GM12878 (cell line): ENCODE measurements around the gene DENND1B. TPM values are rescaled to one million over a fixed set of nuclear protein-coding genes. Genes with fewer than 3 reads are reported as not detected.

Experiments used
- ATAC-seq: fragments of 200-7000 bp; cut with Tn5 transposase; 3 replicates; pipeline ENCODE4 v1.9.1; 2020; ENCODE audit warnings: mild to moderate bottlenecking, moderate library complexity
- BruUV-seq: library from RNA; stranded (reverse); fragments of 400-500 nt; replicated peaks from 2 replicates; lab custom pipeline; 2021; lab: Mats Ljungman, UMichigan
- CTCF ChIA-PET: fragments of 300-600 bp; sonication (Branson Sonifier 250); formaldehyde crosslinking; extraction: SDS; loops from one replicate; lab custom pipeline; 2021; ENCODE audit warnings: inconsistent platforms; lab: Yijun Ruan, JAX
- POLR2A ChIA-PET: fragments of 350-600 bp; formaldehyde crosslinking; extraction: SDS; loops from one replicate; lab custom pipeline; 2021; ENCODE audit warnings: inconsistent platforms; lab: Charles Lee
- RAD21 ChIA-PET: fragments of 300-600 bp; sonication (Branson Sonifier 250); formaldehyde crosslinking; loops from one replicate; lab custom pipeline; 2023; ENCODE audit warnings: antibody characterized with exemption; ENCODE audit not compliant: unreplicated experiment; lab: Charles Lee
- SMC1A ChIA-PET: fragments of 300-600 bp; sonication (Branson Sonifier 250); formaldehyde crosslinking; loops from one replicate; lab custom pipeline; 2023; ENCODE audit not compliant: unreplicated experiment, uncharacterized antibody; lab: Charles Lee
- DNase-seq: peaks from one replicate; pipeline ENCODE4 v3.0.0-alpha.2; 2011; ENCODE audit warnings: low read depth, low spot score
- FAIRE-seq: peaks from 3 replicates; lab custom pipeline; 2011; peaks lifted over from hg19 to GRCh38; lab: Jason Lieb, UNC
- H2AFZ ChIP-seq: 2 replicates; pipeline ENCODE4 v1.6.0; 2011; ENCODE audit warnings: low read depth, low read length, control low read depth; ENCODE audit not compliant: control insufficient read depth
- H3K27ac ChIP-seq: 2 replicates; pipeline ENCODE4 v1.5.1; 2011; ENCODE audit warnings: control low read depth; ENCODE audit not compliant: control insufficient read depth, insufficient read depth
- H3K27me3 ChIP-seq, 2 experiments: replicated peaks in 1 of 2; 2 replicates each; pipeline versions ENCODE4 v1.6.0 to v1.6.1; 2011; ENCODE audit warnings: low read length in 1 of 2; ENCODE audit not compliant: control insufficient read depth in 2 of 2, insufficient read depth in 2 of 2
- H3K36me3 ChIP-seq, 2 experiments: 2 replicates each; pipeline ENCODE4 v1.5.1; 2011; ENCODE audit warnings: low read length in 1 of 2; ENCODE audit not compliant: control insufficient read depth in 2 of 2, insufficient read depth in 2 of 2
- H3K4me1 ChIP-seq: 2 replicates; pipeline ENCODE4 v1.6.1; 2011; ENCODE audit warnings: mild to moderate bottlenecking, low read length, moderate library complexity, mixed read lengths; ENCODE audit not compliant: control insufficient read depth, insufficient read depth
- H3K4me2 ChIP-seq: 2 replicates; pipeline ENCODE4 v1.6.0; 2011; ENCODE audit warnings: control low read depth; ENCODE audit not compliant: control insufficient read depth, insufficient read depth
- H3K4me3 ChIP-seq: fragments of 200-600 bp; sonication (generic); 2 replicates; pipeline ENCODE4 v1.5.1; 2016
- H3K79me2 ChIP-seq: 2 replicates; pipeline ENCODE4 v1.6.0; 2011; ENCODE audit warnings: low read length; ENCODE audit not compliant: control insufficient read depth, insufficient read depth
- H3K9ac ChIP-seq: 2 replicates; pipeline ENCODE4 v1.8.0; 2011; ENCODE audit warnings: low read length, control low read depth, mixed read lengths; ENCODE audit not compliant: control insufficient read depth, insufficient read depth
- H3K9me3 ChIP-seq: replicated peaks from 3 replicates; pipeline ENCODE4 v1.5.1; 2011; ENCODE audit warnings: mild to moderate bottlenecking, low read length; ENCODE audit not compliant: control insufficient read depth, insufficient read depth
- H4K20me1 ChIP-seq: 2 replicates; pipeline ENCODE4 v1.6.0; 2011; ENCODE audit not compliant: control insufficient read depth, insufficient read depth
- CHD4 ChIP-seq: fragments of 200-600 bp; sonication (generic); IDR thresholded peaks from 2 replicates; pipeline ENCODE4 v1.6.1; 2016; ENCODE audit warnings: mild to moderate bottlenecking
- GABPA ChIP-seq: IDR thresholded peaks from 2 replicates; pipeline ENCODE4 v1.6.1; 2014; ENCODE audit warnings: antibody characterized with exemption, low read depth, mild to moderate bottlenecking, inconsistent platforms
- NFYB ChIP-seq: IDR thresholded peaks from 2 replicates; pipeline ENCODE4 v1.6.1; 2011; ENCODE audit warnings: low read depth, mild to moderate bottlenecking, low read length, improper control_type of control experiment, moderate library complexity; ENCODE audit not compliant: insufficient read depth
- PML ChIP-seq: IDR thresholded peaks from 2 replicates; pipeline ENCODE4 v1.6.1; 2012; ENCODE audit warnings: low read length, inconsistent platforms
- SMARCA5 ChIP-seq: fragments of 450-650 bp; IDR thresholded peaks from 2 replicates; pipeline ENCODE4 v1.6.1; 2017; ENCODE audit warnings: mild to moderate bottlenecking
- ZNF24 ChIP-seq: fragments of 450-650 bp; IDR thresholded peaks from 2 replicates; pipeline ENCODE4 v1.6.1; 2017; ENCODE audit warnings: antibody characterized with exemption, mild to moderate bottlenecking
- WGBS: methylation state at CpG from one replicate; pipeline ENCODE4 v1.1.6; 2016; ENCODE audit warnings: low lambda C conversion rate; ENCODE audit not compliant: insufficient replicate concordance, insufficient coverage; ENCODE audit errors: missing lambda C conversion rate; 5-methylcytosine and 5-hydroxymethylcytosine counted together
- in situ Hi-C: fragments of 300-500 bp; cut with MboI; formaldehyde crosslinking; loops from 9 replicates; pipeline ENCODE4 v1.14.3; 2018; ENCODE audit warnings: mixed read lengths
- intact Hi-C: fragments of 100-400 bp; cut with micrococcal nuclease; formaldehyde crosslinking; loops from one replicate; pipeline ENCODE4 v1.14.2; 2022; ENCODE audit not compliant: unreplicated experiment
- polyA plus RNA-seq, 11 experiments: library from polyadenylated mRNA; depleted of rRNA in 4 of 11; unstranded in 6 of 11; stranded (reverse) in 5 of 11; fragments of >200 nt; fragmentation: Nextera tagmentation in 4 of 11; fragmentation: Illumina TruSeq in 1 of 11; extraction: Ambion mirVana in 4 of 11; extraction: Trizol in 1 of 11; gene quantifications; 1 replicate in 1 of 11; 2 replicates in 10 of 11; pipeline versions ENCODE4 v1.2.1 to v1.2.3, GENCODE V29; 2011 to 2016; ENCODE audit warnings: inconsistent platforms in 2 of 11, missing spikeins in 2 of 11, low read depth in 1 of 11
- total RNA-seq, 4 experiments: library from RNA; depleted of rRNA in 3 of 4; stranded (reverse); fragments of >200 nt in 3 of 4; fragmentation: Illumina TruSeq in 1 of 4; extraction: Trizol in 1 of 4; gene quantifications; 2 replicates each; pipeline versions ENCODE4 v1.2.1 to v1.2.3, GENCODE V29; 2013 to 2021
- TF ChIP-seq, protein P1 (sequence below): fragments of 450-650 bp; IDR thresholded peaks from 2 replicates; pipeline ENCODE4 v1.6.1; 2014; ENCODE audit warnings: mild to moderate bottlenecking
- TF ChIP-seq, protein P2 (sequence below): fragments of 450-650 bp; IDR thresholded peaks from 2 replicates; pipeline ENCODE4 v1.6.1; 2017; ENCODE audit warnings: borderline replicate concordance
- TF ChIP-seq, protein P3 (sequence below): fragments of 450-650 bp; conservative IDR thresholded peaks from 2 replicates; pipeline ENCODE4 v1.6.1; 2017; ENCODE audit warnings: mild to moderate bottlenecking, moderate library complexity
- TF ChIP-seq, protein P4 (sequence below): fragments of 450-650 bp; IDR thresholded peaks from 2 replicates; pipeline ENCODE4 v1.6.1; 2018; ENCODE audit warnings: borderline replicate concordance, mild to moderate bottlenecking; ENCODE audit not compliant: partially characterized antibody
- TF ChIP-seq, protein P5 (sequence below): IDR thresholded peaks from 2 replicates; pipeline ENCODE4 v1.6.1; 2011; ENCODE audit warnings: low read depth, mild to moderate bottlenecking, low read length, moderate library complexity, borderline replicate concordance; ENCODE audit errors: extremely low read depth
- TF ChIP-seq, protein P6 (sequence below): IDR thresholded peaks from 2 replicates; pipeline ENCODE4 v1.6.1; 2011; ENCODE audit warnings: borderline replicate concordance, low read depth, mild to moderate bottlenecking, moderate library complexity, low read length; ENCODE audit not compliant: insufficient read depth, poor library complexity, severe bottlenecking

Gene DENND1B
- total and polyA plus RNA-seq, 10 of the 15 experiments (the other 5 are each of a cell fraction or from before 2014, with no cell fraction given) = 1.7 to 10.7 (median 8.0) TPM

DNA sequence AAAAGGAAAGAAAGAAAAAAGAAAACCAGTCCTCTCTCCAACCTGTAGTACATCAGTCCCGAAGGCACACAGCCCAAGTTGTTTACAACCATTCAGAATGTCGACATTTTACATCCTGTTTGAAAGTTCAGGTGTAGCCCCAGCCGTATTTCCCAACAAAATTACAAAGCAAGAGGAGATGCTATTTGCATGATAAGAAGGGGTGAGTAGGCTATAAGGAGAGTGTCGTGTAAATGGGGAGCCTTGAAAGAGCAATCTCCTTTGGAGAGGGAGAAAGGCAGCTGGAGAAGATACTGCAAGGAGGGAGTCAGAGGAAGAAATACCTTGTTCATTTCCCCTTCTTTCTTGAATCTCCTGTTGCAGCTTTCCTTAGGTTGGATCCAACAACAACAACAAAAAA lies 35.5 kb upstream of the DENND1B start:
- ChIA-PET RAD21 (no interaction called here), POLR2A (interaction anchor here (0.7 kb wide), 1 partner anchor 39 kb away, joined by 3 read pairs; no protein-coding TSS in a partner anchor)
- ATAC-seq = no peak
- DNase-seq = no peak
- intact Hi-C loops = no loop called here
- H2AFZ ChIP-seq = no peak overlapping the region
- TF ChIP-seq, protein P1, sequence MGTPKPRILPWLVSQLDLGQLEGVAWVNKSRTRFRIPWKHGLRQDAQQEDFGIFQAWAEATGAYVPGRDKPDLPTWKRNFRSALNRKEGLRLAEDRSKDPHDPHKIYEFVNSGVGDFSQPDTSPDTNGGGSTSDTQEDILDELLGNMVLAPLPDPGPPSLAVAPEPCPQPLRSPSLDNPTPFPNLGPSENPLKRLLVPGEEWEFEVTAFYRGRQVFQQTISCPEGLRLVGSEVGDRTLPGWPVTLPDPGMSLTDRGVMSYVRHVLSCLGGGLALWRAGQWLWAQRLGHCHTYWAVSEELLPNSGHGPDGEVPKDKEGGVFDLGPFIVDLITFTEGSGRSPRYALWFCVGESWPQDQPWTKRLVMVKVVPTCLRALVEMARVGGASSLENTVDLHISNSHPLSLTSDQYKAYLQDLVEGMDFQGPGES = no peak
- TF ChIP-seq GABPA (no peak), CHD4 (no peak), SMARCA5 (no peak), NFYB (no peak), ZNF24 (no peak), PML (no peak)
- TF ChIP-seq, protein P2, sequence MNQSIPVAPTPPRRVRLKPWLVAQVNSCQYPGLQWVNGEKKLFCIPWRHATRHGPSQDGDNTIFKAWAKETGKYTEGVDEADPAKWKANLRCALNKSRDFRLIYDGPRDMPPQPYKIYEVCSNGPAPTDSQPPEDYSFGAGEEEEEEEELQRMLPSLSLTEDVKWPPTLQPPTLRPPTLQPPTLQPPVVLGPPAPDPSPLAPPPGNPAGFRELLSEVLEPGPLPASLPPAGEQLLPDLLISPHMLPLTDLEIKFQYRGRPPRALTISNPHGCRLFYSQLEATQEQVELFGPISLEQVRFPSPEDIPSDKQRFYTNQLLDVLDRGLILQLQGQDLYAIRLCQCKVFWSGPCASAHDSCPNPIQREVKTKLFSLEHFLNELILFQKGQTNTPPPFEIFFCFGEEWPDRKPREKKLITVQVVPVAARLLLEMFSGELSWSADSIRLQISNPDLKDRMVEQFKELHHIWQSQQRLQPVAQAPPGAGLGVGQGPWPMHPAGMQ = no peak
- TF ChIP-seq, protein P3, sequence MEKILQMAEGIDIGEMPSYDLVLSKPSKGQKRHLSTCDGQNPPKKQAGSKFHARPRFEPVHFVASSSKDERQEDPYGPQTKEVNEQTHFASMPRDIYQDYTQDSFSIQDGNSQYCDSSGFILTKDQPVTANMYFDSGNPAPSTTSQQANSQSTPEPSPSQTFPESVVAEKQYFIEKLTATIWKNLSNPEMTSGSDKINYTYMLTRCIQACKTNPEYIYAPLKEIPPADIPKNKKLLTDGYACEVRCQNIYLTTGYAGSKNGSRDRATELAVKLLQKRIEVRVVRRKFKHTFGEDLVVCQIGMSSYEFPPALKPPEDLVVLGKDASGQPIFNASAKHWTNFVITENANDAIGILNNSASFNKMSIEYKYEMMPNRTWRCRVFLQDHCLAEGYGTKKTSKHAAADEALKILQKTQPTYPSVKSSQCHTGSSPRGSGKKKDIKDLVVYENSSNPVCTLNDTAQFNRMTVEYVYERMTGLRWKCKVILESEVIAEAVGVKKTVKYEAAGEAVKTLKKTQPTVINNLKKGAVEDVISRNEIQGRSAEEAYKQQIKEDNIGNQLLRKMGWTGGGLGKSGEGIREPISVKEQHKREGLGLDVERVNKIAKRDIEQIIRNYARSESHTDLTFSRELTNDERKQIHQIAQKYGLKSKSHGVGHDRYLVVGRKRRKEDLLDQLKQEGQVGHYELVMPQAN = no peak
- TF ChIP-seq, protein P4, sequence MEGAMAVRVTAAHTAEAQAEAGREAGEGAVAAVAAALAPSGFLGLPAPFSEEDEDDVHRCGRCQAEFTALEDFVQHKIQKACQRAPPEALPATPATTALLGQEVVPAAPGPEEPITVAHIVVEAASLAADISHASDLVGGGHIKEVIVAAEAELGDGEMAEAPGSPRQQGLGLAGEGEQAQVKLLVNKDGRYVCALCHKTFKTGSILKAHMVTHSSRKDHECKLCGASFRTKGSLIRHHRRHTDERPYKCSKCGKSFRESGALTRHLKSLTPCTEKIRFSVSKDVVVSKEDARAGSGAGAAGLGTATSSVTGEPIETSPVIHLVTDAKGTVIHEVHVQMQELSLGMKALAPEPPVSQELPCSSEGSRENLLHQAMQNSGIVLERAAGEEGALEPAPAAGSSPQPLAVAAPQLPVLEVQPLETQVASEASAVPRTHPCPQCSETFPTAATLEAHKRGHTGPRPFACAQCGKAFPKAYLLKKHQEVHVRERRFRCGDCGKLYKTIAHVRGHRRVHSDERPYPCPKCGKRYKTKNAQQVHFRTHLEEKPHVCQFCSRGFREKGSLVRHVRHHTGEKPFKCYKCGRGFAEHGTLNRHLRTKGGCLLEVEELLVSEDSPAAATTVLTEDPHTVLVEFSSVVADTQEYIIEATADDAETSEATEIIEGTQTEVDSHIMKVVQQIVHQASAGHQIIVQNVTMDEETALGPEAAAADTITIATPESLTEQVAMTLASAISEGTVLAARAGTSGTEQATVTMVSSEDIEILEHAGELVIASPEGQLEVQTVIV = no peak
- TF ChIP-seq, protein P5, sequence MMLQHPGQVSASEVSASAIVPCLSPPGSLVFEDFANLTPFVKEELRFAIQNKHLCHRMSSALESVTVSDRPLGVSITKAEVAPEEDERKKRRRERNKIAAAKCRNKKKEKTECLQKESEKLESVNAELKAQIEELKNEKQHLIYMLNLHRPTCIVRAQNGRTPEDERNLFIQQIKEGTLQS = no peak
- TF ChIP-seq, protein P6, sequence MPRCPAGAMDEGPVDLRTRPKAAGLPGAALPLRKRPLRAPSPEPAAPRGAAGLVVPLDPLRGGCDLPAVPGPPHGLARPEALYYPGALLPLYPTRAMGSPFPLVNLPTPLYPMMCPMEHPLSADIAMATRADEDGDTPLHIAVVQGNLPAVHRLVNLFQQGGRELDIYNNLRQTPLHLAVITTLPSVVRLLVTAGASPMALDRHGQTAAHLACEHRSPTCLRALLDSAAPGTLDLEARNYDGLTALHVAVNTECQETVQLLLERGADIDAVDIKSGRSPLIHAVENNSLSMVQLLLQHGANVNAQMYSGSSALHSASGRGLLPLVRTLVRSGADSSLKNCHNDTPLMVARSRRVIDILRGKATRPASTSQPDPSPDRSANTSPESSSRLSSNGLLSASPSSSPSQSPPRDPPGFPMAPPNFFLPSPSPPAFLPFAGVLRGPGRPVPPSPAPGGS = no peak
- TF ChIP-seq, all 136 proteins: peak for 0
- Histone ChIP-seq H3K4me1 (peaks cover 5% of the 10 kb centered on the region; the same call in 1 of the 2 replicates), H3K9ac (no peak overlapping the region), H4K20me1 (no peaks in the 10 kb centered on the region), H3K9me3 (no peaks in the 10 kb centered on the region), H3K27me3 (no peaks in the 10 kb centered on the region), H3K79me2 (no peaks in the 10 kb centered on the region), H3K36me3 (no peaks in the 10 kb centered on the region), H3K4me2 (no peak overlapping the region), H3K27ac (no peak overlapping the region), H3K4me3 (no peak overlapping the region)
- WGBS = 34% methylated on average over 4 of the region's 4 CpGs
- ChIA-PET SMC1A (no interaction called here), CTCF (no interaction called here)
- in situ Hi-C loops = no loop called here
- no peak for FAIRE-seq
- no TSS peak for BruUV-seq
